GM18526 (cell line): Measurements from ENCODE around the gene HOXC11.

Experiments used
- POLR2A ChIP-seq: IDR thresholded peaks from 3 replicates; pipeline ENCODE4 v1.6.1; 2011; ENCODE audit not compliant: insufficient read length; ENCODE audit errors: extremely low read depth

Gene HOXC11

GRCh38 chr12:53988541-53989226 is 15.8 kb downstream of the HOXC11 start:
- TF ChIP-seq POLR2A = no peak

GRCh38 chr12:53989227-53990113 is 16.5 kb downstream of the HOXC11 start:
- TF ChIP-seq POLR2A = no peak

- no peak for TF ChIP-seq POLR2A
These were observed 17.6 kb downstream of the HOXC11 start for GRCh38 chr12:53990311-53991076.

GRCh38 chr12:53991077-53991460 is 18.1 kb downstream of the HOXC11 start:
- no peak for TF ChIP-seq POLR2A

- no peak for TF ChIP-seq POLR2A
These were observed 19.5 kb downstream of the HOXC11 start for GRCh38 chr12:53992377-53992889.

GRCh38 chr12:53993162-53994008 is 20.5 kb downstream of the HOXC11 start:
- TF ChIP-seq POLR2A = no peak

- no peak for TF ChIP-seq POLR2A
These were observed 21.0 kb downstream of the HOXC11 start for GRCh38 chr12:53994009-53994263.

- TF ChIP-seq POLR2A = no peak
These were observed 21.5 kb downstream of the HOXC11 start for GRCh38 chr12:53994264-53995001.

- TF ChIP-seq POLR2A = no peak
These were observed 22.1 kb downstream of the HOXC11 start for GRCh38 chr12:53995002-53995377.

- TF ChIP-seq POLR2A = no peak
These were observed 22.7 kb downstream of the HOXC11 start for GRCh38 chr12:53995378-53996239.

GRCh38 chr12:53996240-53997203 is 23.6 kb downstream of the HOXC11 start:
- no peak for TF ChIP-seq POLR2A
